GM12878 (cell line): ENCODE results near the gene ANKRD31. TPM values are rescaled to one million over a fixed set of nuclear protein-coding genes. Genes with fewer than 3 reads are reported as not detected.
A peak's percentile ranks its signal among the peaks of the same experiment; 100 is the strongest.

ENCODE experiments used
- ASH2L ChIP-seq: fragments of 300-600, 200-600 bp; sonication (generic); IDR thresholded peaks from 2 replicates; pipeline ENCODE4 v1.6.1; 2017; ENCODE audit warnings: low read depth, mild to moderate bottlenecking, borderline replicate concordance
- ELK1 ChIP-seq: IDR thresholded peaks from 2 replicates; pipeline ENCODE4 v1.6.1; 2012; ENCODE audit warnings: low read depth, low read length, improper control_type of control experiment
- EZH2 ChIP-seq: IDR thresholded peaks from 2 replicates; pipeline ENCODE4 v1.6.1; 2012; ENCODE audit warnings: low read depth, mild to moderate bottlenecking, control low read depth, inconsistent platforms, low read length, borderline replicate concordance; ENCODE audit not compliant: control insufficient read depth
- FOXM1 ChIP-seq: IDR thresholded peaks from 2 replicates; pipeline ENCODE4 v1.6.1; 2012; ENCODE audit warnings: low read depth, mild to moderate bottlenecking, inconsistent platforms, low read length, moderate library complexity
- HDAC2 ChIP-seq: fragments of 200-600 bp; sonication (generic); IDR thresholded peaks from 2 replicates; pipeline ENCODE4 v1.6.1; 2017
- POLR2AphosphoS2 ChIP-seq: IDR thresholded peaks from 2 replicates; pipeline ENCODE4 v1.6.1; 2011; ENCODE audit warnings: low read depth, mild to moderate bottlenecking, low read length, improper control_type of control experiment, moderate library complexity
- POLR2AphosphoS5 ChIP-seq: IDR thresholded peaks from 2 replicates; pipeline ENCODE4 v1.6.1; 2011; ENCODE audit warnings: mild to moderate bottlenecking, low read length, inconsistent platforms
- RAD51 ChIP-seq: fragments of 450-650 bp; IDR thresholded peaks from 2 replicates; pipeline ENCODE4 v1.6.1; 2016; ENCODE audit warnings: moderate library complexity, mild to moderate bottlenecking, inconsistent platforms
- RCOR1 ChIP-seq: conservative IDR thresholded peaks from 2 replicates; pipeline ENCODE4 v1.6.1; 2012; ENCODE audit warnings: low read depth, low read length, improper control_type of control experiment
- SPI1 ChIP-seq: IDR thresholded peaks from 2 replicates; pipeline ENCODE4 v1.6.1; 2011; ENCODE audit warnings: low read depth, mild to moderate bottlenecking, low read length, moderate library complexity, borderline replicate concordance; ENCODE audit not compliant: insufficient read depth
- SREBF1 ChIP-seq: IDR thresholded peaks from 2 replicates; pipeline ENCODE4 v1.6.1; 2012; ENCODE audit warnings: mild to moderate bottlenecking, low read length
- SUPT20H ChIP-seq: IDR thresholded peaks from 2 replicates; pipeline ENCODE4 v1.6.1; 2011; ENCODE audit warnings: low read depth, mild to moderate bottlenecking, low read length, moderate library complexity, borderline replicate concordance; ENCODE audit not compliant: control insufficient read depth
- TAF1 ChIP-seq: IDR thresholded peaks from 2 replicates; pipeline ENCODE4 v1.6.1; 2011; ENCODE audit warnings: mild to moderate bottlenecking, low read depth, low read length, borderline replicate concordance
- TARDBP ChIP-seq: IDR thresholded peaks from 2 replicates; pipeline ENCODE4 v1.6.1; 2016; ENCODE audit warnings: borderline replicate concordance
- TCF7 ChIP-seq: IDR thresholded peaks from 2 replicates; pipeline ENCODE4 v1.6.1; 2014; ENCODE audit warnings: antibody characterized with exemption, borderline replicate concordance
- polyA plus RNA-seq, 11 experiments: library from polyadenylated mRNA; depleted of rRNA in 4 of 11; unstranded in 6 of 11; stranded (reverse) in 5 of 11; fragments of >200 nt; fragmentation: Nextera tagmentation in 4 of 11; fragmentation: Illumina TruSeq in 1 of 11; extraction: Ambion mirVana in 4 of 11; extraction: Trizol in 1 of 11; gene quantifications; 1 replicate in 1 of 11; 2 replicates in 10 of 11; pipeline versions ENCODE4 v1.2.1 to v1.2.3, GENCODE V29; 2011 to 2016; ENCODE audit warnings: inconsistent platforms in 2 of 11, missing spikeins in 2 of 11, low read depth in 1 of 11
- total RNA-seq, 4 experiments: library from RNA; depleted of rRNA in 3 of 4; stranded (reverse); fragments of >200 nt in 3 of 4; fragmentation: Illumina TruSeq in 1 of 4; extraction: Trizol in 1 of 4; gene quantifications; 2 replicates each; pipeline versions ENCODE4 v1.2.1 to v1.2.3, GENCODE V29; 2013 to 2021
- TF ChIP-seq, protein P1 (sequence below): fragments of 150-350 bp; IDR thresholded peaks from 2 replicates; pipeline ENCODE4 v1.6.1; 2016; ENCODE audit warnings: low read depth, low read length
- TF ChIP-seq, protein P2 (sequence below): fragments of 450-650 bp; IDR thresholded peaks from 2 replicates; pipeline ENCODE4 v1.6.1; 2017; ENCODE audit warnings: mild to moderate bottlenecking
- TF ChIP-seq, protein P3 (sequence below): fragments of 450-650 bp; formaldehyde crosslinking; IDR thresholded peaks from 2 replicates; pipeline ENCODE4 v1.4.0; 2020; ENCODE audit warnings: mild to moderate bottlenecking, moderate library complexity

The ANKRD31 gene
- total and polyA plus RNA-seq, 10 of the 15 experiments (the other 5 are each of a cell fraction or from before 2014, with no cell fraction given) = under 0.01 to 0.10 (median 0.04) TPM; not detected in 3

DNA sequence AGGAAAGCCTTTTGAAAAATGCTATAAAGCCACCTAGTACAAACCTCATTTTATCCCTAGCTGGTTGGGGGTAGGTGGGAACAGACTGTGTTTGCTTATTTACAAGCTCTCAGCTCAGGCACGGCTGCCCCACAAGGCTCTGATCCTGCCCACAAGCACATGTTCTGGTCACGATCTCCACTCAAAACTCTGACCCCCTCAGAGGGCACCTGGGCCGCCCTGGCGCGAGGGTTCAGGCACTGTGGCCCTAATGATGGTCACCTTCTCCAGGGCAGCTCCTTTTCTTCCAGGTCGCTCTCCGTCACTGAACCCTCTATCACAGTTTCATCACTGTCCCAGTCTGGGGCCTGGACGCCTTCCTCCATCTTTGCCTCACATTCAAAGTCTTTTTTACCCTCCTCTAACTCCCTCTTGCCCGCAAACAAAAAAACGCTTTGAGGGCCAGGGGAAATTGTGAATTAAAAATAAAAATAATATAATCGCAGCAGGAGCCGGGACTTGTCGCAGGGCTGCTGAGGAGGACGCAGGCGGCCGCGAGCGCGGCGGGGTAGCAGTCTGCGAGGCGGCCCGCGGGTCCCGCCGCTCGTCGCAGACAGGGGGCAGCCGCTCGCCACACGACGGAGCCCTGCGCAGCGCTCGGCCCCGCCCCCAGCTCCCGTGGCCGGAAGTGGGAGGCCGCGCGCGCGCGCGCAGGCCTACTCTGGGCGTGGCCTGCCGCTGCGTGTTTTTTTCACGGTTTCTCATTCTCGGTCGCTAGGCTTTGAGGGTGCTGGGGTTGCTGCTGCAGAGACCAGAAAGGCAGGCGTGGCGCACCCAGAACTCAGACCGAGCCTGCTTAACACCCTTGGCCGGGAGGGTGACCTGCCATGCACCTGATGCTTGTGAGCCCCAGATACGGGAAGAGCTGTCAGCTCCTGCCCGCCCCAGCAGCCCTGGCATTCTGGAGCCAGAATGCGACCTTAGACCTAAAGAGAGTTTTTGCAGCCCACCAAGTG lies at the start of gene ANKRD31 (continued):
- TF ChIP-seq ELK1 (peak; percentile 94), ASH2L (no peak), POLR2AphosphoS5 (no peak; the same call in 1 of the 2 replicates), SREBF1 (no peak), RAD51 (no peak), SPI1 (no peak), HDAC2 (no peak), TARDBP (no peak), RCOR1 (0 out of 2 replicates have a peak, but pooled peaks have one; percentile 68), TCF7 (no peak), TAF1 (peak; percentile 61; the same call in 1 of the 2 replicates), EZH2 (no peak), FOXM1 (no peak), POLR2AphosphoS2 (peak; percentile 64; the same call in 1 of the 2 replicates), SUPT20H (no peak)
- TF ChIP-seq, protein P1, sequence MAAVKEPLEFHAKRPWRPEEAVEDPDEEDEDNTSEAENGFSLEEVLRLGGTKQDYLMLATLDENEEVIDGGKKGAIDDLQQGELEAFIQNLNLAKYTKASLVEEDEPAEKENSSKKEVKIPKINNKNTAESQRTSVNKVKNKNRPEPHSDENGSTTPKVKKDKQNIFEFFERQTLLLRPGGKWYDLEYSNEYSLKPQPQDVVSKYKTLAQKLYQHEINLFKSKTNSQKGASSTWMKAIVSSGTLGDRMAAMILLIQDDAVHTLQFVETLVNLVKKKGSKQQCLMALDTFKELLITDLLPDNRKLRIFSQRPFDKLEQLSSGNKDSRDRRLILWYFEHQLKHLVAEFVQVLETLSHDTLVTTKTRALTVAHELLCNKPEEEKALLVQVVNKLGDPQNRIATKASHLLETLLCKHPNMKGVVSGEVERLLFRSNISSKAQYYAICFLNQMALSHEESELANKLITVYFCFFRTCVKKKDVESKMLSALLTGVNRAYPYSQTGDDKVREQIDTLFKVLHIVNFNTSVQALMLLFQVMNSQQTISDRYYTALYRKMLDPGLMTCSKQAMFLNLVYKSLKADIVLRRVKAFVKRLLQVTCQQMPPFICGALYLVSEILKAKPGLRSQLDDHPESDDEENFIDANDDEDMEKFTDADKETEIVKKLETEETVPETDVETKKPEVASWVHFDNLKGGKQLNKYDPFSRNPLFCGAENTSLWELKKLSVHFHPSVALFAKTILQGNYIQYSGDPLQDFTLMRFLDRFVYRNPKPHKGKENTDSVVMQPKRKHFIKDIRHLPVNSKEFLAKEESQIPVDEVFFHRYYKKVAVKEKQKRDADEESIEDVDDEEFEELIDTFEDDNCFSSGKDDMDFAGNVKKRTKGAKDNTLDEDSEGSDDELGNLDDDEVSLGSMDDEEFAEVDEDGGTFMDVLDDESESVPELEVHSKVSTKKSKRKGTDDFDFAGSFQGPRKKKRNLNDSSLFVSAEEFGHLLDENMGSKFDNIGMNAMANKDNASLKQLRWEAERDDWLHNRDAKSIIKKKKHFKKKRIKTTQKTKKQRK = no peak
- TF ChIP-seq, protein P2, sequence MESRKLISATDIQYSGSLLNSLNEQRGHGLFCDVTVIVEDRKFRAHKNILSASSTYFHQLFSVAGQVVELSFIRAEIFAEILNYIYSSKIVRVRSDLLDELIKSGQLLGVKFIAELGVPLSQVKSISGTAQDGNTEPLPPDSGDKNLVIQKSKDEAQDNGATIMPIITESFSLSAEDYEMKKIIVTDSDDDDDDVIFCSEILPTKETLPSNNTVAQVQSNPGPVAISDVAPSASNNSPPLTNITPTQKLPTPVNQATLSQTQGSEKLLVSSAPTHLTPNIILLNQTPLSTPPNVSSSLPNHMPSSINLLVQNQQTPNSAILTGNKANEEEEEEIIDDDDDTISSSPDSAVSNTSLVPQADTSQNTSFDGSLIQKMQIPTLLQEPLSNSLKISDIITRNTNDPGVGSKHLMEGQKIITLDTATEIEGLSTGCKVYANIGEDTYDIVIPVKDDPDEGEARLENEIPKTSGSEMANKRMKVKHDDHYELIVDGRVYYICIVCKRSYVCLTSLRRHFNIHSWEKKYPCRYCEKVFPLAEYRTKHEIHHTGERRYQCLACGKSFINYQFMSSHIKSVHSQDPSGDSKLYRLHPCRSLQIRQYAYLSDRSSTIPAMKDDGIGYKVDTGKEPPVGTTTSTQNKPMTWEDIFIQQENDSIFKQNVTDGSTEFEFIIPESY = no peak
- TF ChIP-seq, protein P3, sequence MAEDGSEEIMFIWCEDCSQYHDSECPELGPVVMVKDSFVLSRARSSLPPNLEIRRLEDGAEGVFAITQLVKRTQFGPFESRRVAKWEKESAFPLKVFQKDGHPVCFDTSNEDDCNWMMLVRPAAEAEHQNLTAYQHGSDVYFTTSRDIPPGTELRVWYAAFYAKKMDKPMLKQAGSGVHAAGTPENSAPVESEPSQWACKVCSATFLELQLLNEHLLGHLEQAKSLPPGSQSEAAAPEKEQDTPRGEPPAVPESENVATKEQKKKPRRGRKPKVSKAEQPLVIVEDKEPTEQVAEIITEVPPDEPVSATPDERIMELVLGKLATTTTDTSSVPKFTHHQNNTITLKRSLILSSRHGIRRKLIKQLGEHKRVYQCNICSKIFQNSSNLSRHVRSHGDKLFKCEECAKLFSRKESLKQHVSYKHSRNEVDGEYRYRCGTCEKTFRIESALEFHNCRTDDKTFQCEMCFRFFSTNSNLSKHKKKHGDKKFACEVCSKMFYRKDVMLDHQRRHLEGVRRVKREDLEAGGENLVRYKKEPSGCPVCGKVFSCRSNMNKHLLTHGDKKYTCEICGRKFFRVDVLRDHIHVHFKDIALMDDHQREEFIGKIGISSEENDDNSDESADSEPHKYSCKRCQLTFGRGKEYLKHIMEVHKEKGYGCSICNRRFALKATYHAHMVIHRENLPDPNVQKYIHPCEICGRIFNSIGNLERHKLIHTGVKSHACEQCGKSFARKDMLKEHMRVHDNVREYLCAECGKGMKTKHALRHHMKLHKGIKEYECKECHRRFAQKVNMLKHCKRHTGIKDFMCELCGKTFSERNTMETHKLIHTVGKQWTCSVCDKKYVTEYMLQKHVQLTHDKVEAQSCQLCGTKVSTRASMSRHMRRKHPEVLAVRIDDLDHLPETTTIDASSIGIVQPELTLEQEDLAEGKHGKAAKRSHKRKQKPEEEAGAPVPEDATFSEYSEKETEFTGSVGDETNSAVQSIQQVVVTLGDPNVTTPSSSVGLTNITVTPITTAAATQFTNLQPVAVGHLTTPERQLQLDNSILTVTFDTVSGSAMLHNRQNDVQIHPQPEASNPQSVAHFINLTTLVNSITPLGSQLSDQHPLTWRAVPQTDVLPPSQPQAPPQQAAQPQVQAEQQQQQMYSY (CRISPR knock-in tag) = no peak
